Activated CD4-positive, alpha-beta T cell treated with anti-CD3 and anti-CD28 coated beads, Interleukin-2, amount 10 ng/mL, durations not matched to agents 7 days and 5 days (primary cell): ENCODE results near the gene RPP21. TPM values are rescaled to one million over a fixed set of nuclear protein-coding genes. Genes with fewer than 3 reads are reported as not detected.

Experiments
- CTCF ChIA-PET: fragments of 350-600 bp; sonication (Branson Sonifier 250); formaldehyde crosslinking; loops from one replicate; lab custom pipeline; 2021; ENCODE audit warnings: antibody characterized with exemption; lab: Charles Lee
- POLR2A ChIA-PET: fragments of 350-600 bp; sonication (Branson Sonifier 250); formaldehyde crosslinking; loops from one replicate; lab custom pipeline; 2021; ENCODE audit warnings: antibody characterized with exemption; lab: Charles Lee
- DNase-seq: peaks from one replicate; pipeline ENCODE4 v3.0.0-alpha.2; 2020
- H3K27ac Mint-ChIP-seq: one replicate; pipeline ENCODE4 v1.8.0; 2021; ENCODE audit warnings: mild to moderate bottlenecking, moderate library complexity, mixed read lengths
- H3K27me3 Mint-ChIP-seq: one replicate; pipeline ENCODE4 v1.8.0; 2021; ENCODE audit warnings: mixed read lengths
- H3K36me3 Mint-ChIP-seq: one replicate; pipeline ENCODE4 v1.8.0; 2021; ENCODE audit warnings: low read depth, mixed read lengths
- H3K4me1 Mint-ChIP-seq: one replicate; pipeline ENCODE4 v1.8.0; 2021; ENCODE audit warnings: mixed read lengths
- H3K4me3 Mint-ChIP-seq: one replicate; pipeline ENCODE4 v1.8.0; 2021; ENCODE audit warnings: mild to moderate bottlenecking, moderate library complexity, mixed read lengths
- H3K9me3 Mint-ChIP-seq: one replicate; pipeline ENCODE4 v1.8.0; 2021; ENCODE audit warnings: mixed read lengths
- total RNA-seq, 2 experiments: library from RNA; stranded (reverse); gene quantifications; one replicate each; pipeline ENCODE4 v1.2.3, GENCODE V29; 2021

The RPP21 gene
- total RNA-seq: 10 to 100 TPM; 37.5 to 42.7 TPM

DNA sequence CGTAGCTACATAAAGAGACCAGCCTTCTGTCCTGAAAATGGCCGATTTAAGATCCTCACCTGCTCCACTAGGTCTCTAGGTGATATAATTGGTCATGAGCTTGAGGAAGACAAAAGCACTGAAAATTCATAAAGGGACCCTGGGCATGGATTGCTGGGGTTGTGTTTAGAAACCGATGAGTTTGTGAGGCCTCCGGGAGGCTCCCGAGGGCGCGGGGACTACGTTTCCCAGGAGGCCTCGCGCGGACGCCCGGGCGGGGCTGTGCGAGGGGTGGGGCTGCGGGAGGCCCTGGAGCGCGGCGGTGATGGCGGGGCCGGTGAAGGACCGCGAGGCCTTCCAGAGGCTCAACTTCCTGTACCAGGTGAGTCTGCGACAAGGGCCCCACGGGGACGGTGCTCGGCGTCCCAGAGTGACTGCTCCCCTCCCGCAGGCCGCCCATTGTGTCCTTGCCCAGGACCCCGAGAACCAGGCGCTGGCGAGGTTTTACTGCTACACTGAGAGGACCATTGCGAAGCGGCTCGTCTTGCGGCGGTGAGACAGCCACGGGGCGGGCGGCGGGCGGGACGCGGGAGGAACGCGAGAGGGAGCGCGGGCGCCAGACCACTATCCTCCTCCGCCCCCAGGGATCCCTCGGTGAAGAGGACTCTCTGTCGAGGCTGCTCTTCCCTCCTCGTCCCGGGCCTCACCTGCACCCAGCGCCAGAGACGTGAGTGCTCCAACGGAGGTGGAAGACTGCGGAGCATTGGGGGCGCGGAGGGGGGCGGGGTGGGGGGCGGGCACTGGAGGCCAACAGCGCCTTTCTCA lies at the start of gene RPP21:
TSS of gene RPP21 (plus strand) at position 289 of the 804 bp plus-strand sequence. CDS start at position 305, 16 bp downstream.
- Mint-ChIP-seq H3K27me3 (peaks cover 3% of the 10 kb centered on the region), H3K4me3 (peak within 1 kb of the TSS; percentile 91), H3K9me3 (no peaks in the 10 kb centered on the region), H3K4me1 (peaks cover 33% of the 10 kb centered on the region), H3K27ac (peak within 1 kb of the TSS; percentile 93), H3K36me3 (peaks cover 29% of the 10 kb centered on the region)
- ChIA-PET POLR2A (no interaction called here), CTCF (interaction anchor here (1.1 kb wide), 1 partner anchor 109 kb away, joined by 3 read pairs; no protein-coding TSS in a partner anchor)
- peak; percentile 89 for DNase-seq

DNA sequence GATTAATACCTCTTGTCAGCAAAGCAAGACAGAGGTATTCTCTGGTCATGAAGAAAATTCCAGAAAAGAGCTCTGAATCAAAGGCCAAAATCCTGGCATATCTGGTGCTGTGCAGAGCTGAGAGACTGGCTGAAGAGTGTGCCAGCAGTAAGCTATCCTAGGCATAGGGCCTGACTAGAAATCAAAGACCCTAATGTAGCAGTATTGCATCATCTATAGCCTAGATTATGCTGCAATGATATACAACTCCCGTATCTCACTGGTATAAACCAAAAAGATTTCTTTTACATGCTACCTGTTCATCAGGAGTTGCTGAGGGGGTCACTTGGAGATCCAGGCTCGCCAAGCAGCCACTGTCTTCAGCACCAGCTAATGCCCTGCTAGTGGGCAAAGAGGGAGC lies 49.1 kb upstream of the RPP21 start:
- H3K27me3 Mint-ChIP-seq: no peaks in the 10 kb centered on the region
- peaks cover 16% of the 10 kb centered on the region for H3K9me3 Mint-ChIP-seq
- POLR2A ChIA-PET: no interaction called here
- H3K27ac Mint-ChIP-seq: no peak overlapping the region
- H3K4me3 Mint-ChIP-seq: no peak overlapping the region
- no peaks in the 10 kb centered on the region for H3K4me1 Mint-ChIP-seq
- H3K36me3 Mint-ChIP-seq: peaks cover 56% of the 10 kb centered on the region
- CTCF ChIA-PET: interaction anchor here (0.6 kb wide), 1 partner anchor 13 kb away, joined by 3 read pairs; no protein-coding TSS in a partner anchor
- no peak for DNase-seq

DNA sequence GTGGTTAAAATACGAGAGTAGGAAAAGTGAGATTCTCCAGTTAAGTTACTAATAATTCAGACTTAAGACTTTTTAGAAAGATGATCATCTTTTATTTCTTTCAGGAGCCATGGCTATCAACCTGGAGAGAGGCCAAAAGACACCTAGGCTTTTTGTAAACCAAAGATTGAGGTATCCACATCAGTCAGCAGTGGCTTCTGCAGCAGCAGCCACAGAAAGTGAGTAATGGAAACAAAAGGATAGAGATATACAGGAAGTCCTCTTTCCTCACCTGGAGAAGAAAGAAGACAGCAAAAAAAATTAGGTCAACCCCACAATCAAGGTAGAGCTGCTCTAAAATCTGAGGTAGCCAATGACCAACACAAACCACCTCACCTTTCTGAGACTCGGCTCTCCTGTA lies 41.0 kb upstream of the RPP21 start:
- no peaks in the 10 kb centered on the region for H3K27me3 Mint-ChIP-seq
- ChIA-PET CTCF (interaction anchor here (1.7 kb wide), 1 partner anchor 11 kb away, joined by 3 read pairs; no protein-coding TSS in a partner anchor), POLR2A (no interaction called here)
- no peak for DNase-seq
- H3K4me1 Mint-ChIP-seq: peaks cover 20% of the 10 kb centered on the region
- H3K9me3 Mint-ChIP-seq: peaks cover 17% of the 10 kb centered on the region
- H3K27ac Mint-ChIP-seq: no peak overlapping the region
- no peak overlapping the region for H3K4me3 Mint-ChIP-seq
- peaks cover 72% of the 10 kb centered on the region for H3K36me3 Mint-ChIP-seq

GRCh38 chr6:30311101-30311500 lies 33.9 kb upstream of the RPP21 start:
- no peak for DNase-seq
- H3K9me3 Mint-ChIP-seq: no peaks in the 10 kb centered on the region
- H3K4me1 Mint-ChIP-seq: peaks cover 9% of the 10 kb centered on the region
- no peaks in the 10 kb centered on the region for H3K27me3 Mint-ChIP-seq
- no peak overlapping the region for H3K4me3 Mint-ChIP-seq
- no peak overlapping the region for H3K27ac Mint-ChIP-seq
- H3K36me3 Mint-ChIP-seq: peaks cover 66% of the 10 kb centered on the region
- CTCF ChIA-PET: interaction anchor here (0.6 kb wide), 1 partner anchor 85 kb away, joined by 5 read pairs; no protein-coding TSS in a partner anchor
- POLR2A ChIA-PET: no interaction called here

DNA sequence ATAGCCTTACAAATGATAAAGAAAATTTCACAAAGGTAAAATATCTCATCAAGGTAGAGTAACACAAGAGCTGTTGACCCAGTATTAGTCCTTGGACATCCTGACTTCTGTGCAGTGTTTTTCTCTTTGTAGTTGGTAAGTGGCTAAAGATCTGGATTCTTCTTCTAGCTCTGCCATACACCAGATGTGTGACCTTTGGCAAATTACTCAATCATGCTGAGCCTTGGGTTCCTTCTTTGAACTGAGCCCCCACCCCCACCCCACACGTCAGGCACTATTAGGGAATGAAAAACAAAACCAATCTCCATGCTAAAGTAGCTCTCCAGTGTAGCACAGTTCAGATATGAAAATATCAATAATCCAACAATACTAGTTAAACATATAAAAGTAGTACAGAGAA lies 33.3 kb upstream of the RPP21 start:
- Mint-ChIP-seq H3K4me1 (peaks cover 9% of the 10 kb centered on the region), H3K27ac (no peak overlapping the region), H3K27me3 (no peaks in the 10 kb centered on the region), H3K4me3 (no peak overlapping the region), H3K36me3 (peaks cover 68% of the 10 kb centered on the region), H3K9me3 (no peaks in the 10 kb centered on the region)
- POLR2A ChIA-PET: no interaction called here
- CTCF ChIA-PET: interaction anchor here (0.9 kb wide), 1 partner anchor 69 kb away, joined by 3 read pairs; no protein-coding TSS in a partner anchor
- no peak for DNase-seq

GRCh38 chr6:30312266-30312665 lies 32.7 kb upstream of the RPP21 start:
- no peaks in the 10 kb centered on the region for H3K9me3 Mint-ChIP-seq
- no peak overlapping the region for H3K4me3 Mint-ChIP-seq
- POLR2A ChIA-PET: no interaction called here
- H3K4me1 Mint-ChIP-seq: peaks cover 10% of the 10 kb centered on the region
- no peaks in the 10 kb centered on the region for H3K27me3 Mint-ChIP-seq
- H3K27ac Mint-ChIP-seq: no peak overlapping the region
- peaks cover 65% of the 10 kb centered on the region for H3K36me3 Mint-ChIP-seq
- DNase-seq: no peak
- CTCF ChIA-PET: interaction anchor here (0.9 kb wide), 1 partner anchor 68 kb away, joined by 3 read pairs; no protein-coding TSS in a partner anchor

- ChIA-PET CTCF (no interaction called here), POLR2A (no interaction called here)
- Mint-ChIP-seq H3K27me3 (no peaks in the 10 kb centered on the region), H3K9me3 (no peaks in the 10 kb centered on the region), H3K4me1 (peaks cover 15% of the 10 kb centered on the region), H3K4me3 (no peak overlapping the region), H3K27ac (no peak overlapping the region), H3K36me3 (peaks cover 65% of the 10 kb centered on the region)
- no peak for DNase-seq
These were observed 32.2 kb upstream of the RPP21 start for GRCh38 chr6:30312676-30313321.

DNA sequence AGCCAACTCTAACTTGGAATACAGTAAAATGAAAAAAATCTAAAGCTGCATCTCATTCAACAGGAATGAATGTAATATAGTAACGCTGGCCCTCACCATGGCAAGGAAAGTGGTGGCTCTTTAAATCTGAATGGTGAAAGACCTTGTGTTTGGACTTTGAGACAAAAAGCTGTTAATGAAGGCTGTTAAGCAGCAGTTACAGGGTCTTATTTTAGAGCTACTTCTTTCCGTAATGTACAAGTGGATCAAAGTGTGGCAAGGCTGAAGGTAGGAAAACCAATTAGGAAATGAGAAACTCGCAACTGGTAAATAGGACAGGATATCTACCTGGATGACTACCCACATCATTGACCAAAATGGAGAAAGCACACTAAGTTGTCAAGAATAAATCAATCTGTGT lies 29.8 kb upstream of the RPP21 start:
- ChIA-PET CTCF (interaction anchor here (0.8 to 1.4 kb wide), 3 partner anchors 11 to 59 kb away, joined by 3 read pairs; no protein-coding TSS in a partner anchor), POLR2A (interaction anchor here (0.6 kb wide), 1 partner anchor 11 kb away, joined by 3 read pairs; no protein-coding TSS in a partner anchor)
- Mint-ChIP-seq H3K36me3 (peaks cover 65% of the 10 kb centered on the region), H3K9me3 (no peaks in the 10 kb centered on the region), H3K4me3 (no peak overlapping the region), H3K27ac (no peak overlapping the region), H3K4me1 (peaks cover 32% of the 10 kb centered on the region), H3K27me3 (no peaks in the 10 kb centered on the region)
- no peak for DNase-seq

DNA sequence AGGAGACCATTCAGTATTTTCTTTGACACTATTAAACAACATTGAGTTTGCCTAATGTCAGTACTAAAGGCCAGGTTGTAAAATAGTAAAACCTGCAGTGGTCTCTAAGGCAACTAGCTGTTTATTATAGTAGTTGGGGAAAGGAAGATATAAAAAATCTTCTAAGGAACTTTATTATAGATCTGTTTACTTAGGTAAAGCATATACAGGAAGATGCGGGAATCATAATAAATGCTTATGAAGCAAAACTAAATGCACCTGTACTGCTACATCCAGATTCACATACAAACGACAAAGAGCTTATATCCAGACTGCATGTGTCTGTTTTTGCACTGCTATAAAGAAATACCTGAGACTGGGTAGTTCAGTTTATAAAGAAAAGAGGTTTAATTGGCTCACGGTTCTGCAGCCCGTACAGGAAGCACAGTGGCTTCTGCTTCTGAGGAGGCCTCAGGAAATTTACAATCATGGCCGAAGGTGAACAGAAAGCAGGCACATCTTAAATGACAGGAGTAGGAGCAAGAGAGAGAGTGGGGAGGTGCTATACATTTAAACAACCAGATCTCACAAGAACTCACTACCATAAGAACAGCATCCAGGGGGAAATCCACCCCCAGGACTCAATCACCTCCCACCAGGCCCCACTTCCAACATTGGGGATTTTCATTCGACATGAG lies 26.9 kb upstream of the RPP21 start:
- Mint-ChIP-seq H3K9me3 (no peaks in the 10 kb centered on the region), H3K27ac (peak overlapping the region; percentile 20), H3K27me3 (no peaks in the 10 kb centered on the region), H3K4me3 (no peak overlapping the region), H3K36me3 (peaks cover 68% of the 10 kb centered on the region), H3K4me1 (peaks cover 53% of the 10 kb centered on the region)
- ChIA-PET POLR2A (no interaction called here), CTCF (interaction anchor here (0.9 to 1.8 kb wide), 2 partner anchors 12 to 15 kb away, joined by 3 to 5 read pairs; no protein-coding TSS in a partner anchor)
- DNase-seq: no peak

DNA sequence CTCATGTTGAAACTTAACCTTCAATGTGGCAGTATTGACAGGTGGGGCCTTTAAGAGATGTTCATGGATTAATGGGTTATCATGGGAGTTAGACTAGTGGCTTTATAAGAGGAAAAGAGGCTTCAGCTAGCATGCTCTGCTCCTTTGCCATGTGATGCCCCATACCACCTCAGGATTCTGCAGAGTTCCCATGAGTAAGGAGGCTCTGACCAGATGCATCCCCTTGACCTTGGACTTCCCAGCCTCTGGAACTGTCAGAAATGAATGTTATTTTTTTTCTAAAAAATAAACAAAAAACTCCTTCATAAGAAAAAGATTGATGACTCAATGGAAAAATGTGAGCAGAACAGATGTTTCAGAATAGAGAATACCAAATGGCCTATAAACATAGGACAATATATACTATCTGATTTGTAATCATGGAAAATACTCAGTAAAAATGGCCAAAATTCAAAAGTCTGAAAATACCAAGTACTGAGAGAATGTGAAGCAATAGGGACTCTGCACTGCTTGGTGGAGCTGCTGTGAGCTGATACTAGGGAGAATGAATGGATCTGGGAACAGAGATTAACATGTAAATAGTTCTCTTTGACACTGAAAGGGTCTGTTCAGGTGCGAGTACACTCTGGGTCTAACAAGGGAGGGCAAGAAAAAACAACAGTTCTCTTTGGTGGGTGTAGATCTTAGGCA lies 25.7 kb upstream of the RPP21 start:
- ChIA-PET CTCF (no interaction called here), POLR2A (no interaction called here)
- H3K36me3 Mint-ChIP-seq: peaks cover 61% of the 10 kb centered on the region
- peaks cover 60% of the 10 kb centered on the region for H3K4me1 Mint-ChIP-seq
- no peaks in the 10 kb centered on the region for H3K9me3 Mint-ChIP-seq
- DNase-seq: no peak
- H3K27me3 Mint-ChIP-seq: no peaks in the 10 kb centered on the region
- no peak overlapping the region for H3K27ac Mint-ChIP-seq
- H3K4me3 Mint-ChIP-seq: no peak overlapping the region

- no peak for DNase-seq
- H3K4me1 Mint-ChIP-seq: peaks cover 76% of the 10 kb centered on the region
- no peaks in the 10 kb centered on the region for H3K27me3 Mint-ChIP-seq
- no peak overlapping the region for H3K4me3 Mint-ChIP-seq
- ChIA-PET POLR2A (no interaction called here), CTCF (no interaction called here)
- peaks cover 42% of the 10 kb centered on the region for H3K36me3 Mint-ChIP-seq
- no peaks in the 10 kb centered on the region for H3K9me3 Mint-ChIP-seq
- H3K27ac Mint-ChIP-seq: no peak overlapping the region
These were observed 23.1 kb upstream of the RPP21 start for GRCh38 chr6:30321692-30322388.
